Measurements from ENCODE around the gene USB1.

Gene USB1

DNA sequence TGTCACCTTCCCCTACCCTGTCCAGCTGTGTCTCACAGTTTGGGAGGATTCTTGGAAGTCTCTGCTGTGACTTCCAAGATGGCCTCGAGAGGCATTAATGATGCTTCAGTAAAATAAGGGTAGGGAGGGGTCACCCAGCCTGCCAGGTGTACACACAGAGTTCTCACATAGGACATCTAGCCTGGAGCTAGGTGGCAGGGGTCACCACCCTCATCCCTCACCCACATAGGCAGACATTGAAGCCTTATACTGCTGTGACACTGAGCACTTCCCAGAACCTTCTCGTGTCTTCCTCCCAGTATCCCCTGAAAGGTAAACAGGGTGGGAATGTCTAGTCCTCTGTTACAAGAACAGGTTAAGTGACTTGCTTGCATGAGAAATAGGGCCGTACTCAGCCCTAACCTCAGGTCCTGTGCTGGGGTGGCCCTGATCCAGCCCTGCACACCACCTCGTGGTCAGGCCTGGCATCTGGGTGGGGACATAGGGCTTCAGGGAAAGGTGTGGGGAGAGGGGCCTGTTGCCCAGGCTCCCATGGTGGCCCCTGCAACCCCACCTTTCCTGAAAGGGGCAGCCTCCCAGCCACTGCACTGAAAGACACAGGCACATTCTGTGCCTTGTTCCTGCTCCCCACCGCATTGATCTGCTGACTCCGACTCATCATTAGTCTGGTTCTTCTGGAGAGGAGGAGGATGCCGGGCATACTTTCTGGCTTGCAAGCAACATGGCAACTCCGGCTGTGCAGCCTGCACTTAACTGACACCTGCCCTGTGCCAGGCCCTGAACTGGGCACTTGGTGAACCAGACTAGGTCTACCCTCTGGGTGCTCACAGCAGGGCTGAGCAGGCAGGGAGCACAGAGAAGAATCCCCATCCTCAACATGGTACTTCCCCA lies 20.7 kb downstream of the USB1 start:
- DNase-seq (ENCODE audit: insufficient read length, low spot score), result no peak
- no peak for FAIRE-seq
- TF ChIP-seq TAF1 (IDR thresholded peaks at IDR 0.05; ENCODE audit: low read depth, low read length), result no peak
- no peak for TF ChIP-seq POU2F2 (IDR thresholded peaks at IDR 0.05; ENCODE audit: low read depth, low read length)
- TF ChIP-seq POLR2AphosphoS5 (IDR thresholded peaks at IDR 0.05; ENCODE audit: low read depth, low read length), result no peak
- TF ChIP-seq PAX5 (IDR thresholded peaks at IDR 0.05; ENCODE audit: insufficient read depth, low read length, severe bottlenecking), result no peak
- no peak for TF ChIP-seq SPI1 (IDR thresholded peaks at IDR 0.05; ENCODE audit: low read depth, low read length)
- no peak for TF ChIP-seq POLR2A (IDR thresholded peaks at IDR 0.05; ENCODE audit: low read depth, low read length)

- no peak for DNase-seq (ENCODE audit: insufficient read length, low spot score)
- no peak for TF ChIP-seq POLR2AphosphoS5 (IDR thresholded peaks at IDR 0.05; ENCODE audit: low read depth, low read length)
- no peak for TF ChIP-seq POLR2A (IDR thresholded peaks at IDR 0.05; ENCODE audit: low read depth, low read length)
- no peak for TF ChIP-seq PAX5 (IDR thresholded peaks at IDR 0.05; ENCODE audit: insufficient read depth, low read length, severe bottlenecking)
- TF ChIP-seq TAF1 (IDR thresholded peaks at IDR 0.05; ENCODE audit: low read depth, low read length), result no peak
- TF ChIP-seq SPI1 (IDR thresholded peaks at IDR 0.05; ENCODE audit: low read depth, low read length), result no peak
- no peak for TF ChIP-seq POU2F2 (IDR thresholded peaks at IDR 0.05; ENCODE audit: low read depth, low read length)
- no peak for FAIRE-seq
Observed at GRCh38 chr16:58022601-58023371, 21.6 kb downstream of the USB1 start.

DNA sequence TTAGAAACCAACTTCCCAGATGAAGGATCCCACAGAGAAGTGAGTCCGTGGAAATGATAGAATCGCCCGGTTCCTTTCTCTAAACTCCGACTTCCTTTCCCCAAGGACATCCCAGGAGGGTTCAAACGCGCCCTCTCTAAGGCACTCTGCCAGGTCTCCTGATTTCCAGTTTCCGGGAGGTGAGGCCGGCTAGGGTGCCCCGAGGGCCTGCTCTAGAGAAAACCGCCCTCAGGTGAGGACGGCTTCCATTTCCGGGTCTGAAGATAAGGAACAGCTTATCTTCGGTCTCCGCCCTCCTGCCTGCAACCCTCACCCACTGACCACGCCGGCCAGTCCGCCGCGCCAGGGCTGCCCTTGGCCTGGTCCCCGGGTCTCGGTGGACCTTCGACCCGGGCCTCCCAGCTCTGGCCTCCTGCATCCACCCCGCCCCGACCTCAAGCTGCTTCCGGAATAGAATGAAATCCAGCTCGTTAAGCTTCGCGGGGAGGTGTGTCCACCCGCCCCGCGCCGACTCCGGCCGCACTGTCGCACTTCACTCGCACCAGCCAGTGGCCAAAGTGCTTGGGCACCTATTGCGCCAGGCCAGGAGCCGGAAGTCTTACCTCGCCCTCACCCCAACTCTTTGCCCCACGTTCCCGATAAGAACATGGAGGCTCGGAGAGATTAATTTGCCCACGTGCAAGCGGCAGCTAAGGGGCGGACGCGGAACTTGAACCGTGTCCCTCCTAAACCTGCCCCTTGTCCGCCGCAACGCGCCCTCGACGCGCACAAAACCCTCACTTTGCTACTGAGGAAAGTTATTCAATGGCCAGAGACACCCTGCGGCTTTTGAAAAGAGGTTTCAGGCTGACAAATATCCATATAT lies 23.5 kb downstream of the USB1 start:
- FAIRE-seq (no peak), DNase-seq (ENCODE audit: insufficient read length, low spot score) (no peak)
- TF ChIP-seq TAF1 (IDR thresholded peaks at IDR 0.05; ENCODE audit: low read depth, low read length), result no peak
- TF ChIP-seq PAX5 (IDR thresholded peaks at IDR 0.05; ENCODE audit: insufficient read depth, low read length, severe bottlenecking), result no peak
- no peak for TF ChIP-seq SPI1 (IDR thresholded peaks at IDR 0.05; ENCODE audit: low read depth, low read length)
- TF ChIP-seq POLR2AphosphoS5 (IDR thresholded peaks at IDR 0.05; ENCODE audit: low read depth, low read length), result no peak
- no peak for TF ChIP-seq POU2F2 (IDR thresholded peaks at IDR 0.05; ENCODE audit: low read depth, low read length)
- TF ChIP-seq POLR2A (IDR thresholded peaks at IDR 0.05; ENCODE audit: low read depth, low read length), result no peak

DNA sequence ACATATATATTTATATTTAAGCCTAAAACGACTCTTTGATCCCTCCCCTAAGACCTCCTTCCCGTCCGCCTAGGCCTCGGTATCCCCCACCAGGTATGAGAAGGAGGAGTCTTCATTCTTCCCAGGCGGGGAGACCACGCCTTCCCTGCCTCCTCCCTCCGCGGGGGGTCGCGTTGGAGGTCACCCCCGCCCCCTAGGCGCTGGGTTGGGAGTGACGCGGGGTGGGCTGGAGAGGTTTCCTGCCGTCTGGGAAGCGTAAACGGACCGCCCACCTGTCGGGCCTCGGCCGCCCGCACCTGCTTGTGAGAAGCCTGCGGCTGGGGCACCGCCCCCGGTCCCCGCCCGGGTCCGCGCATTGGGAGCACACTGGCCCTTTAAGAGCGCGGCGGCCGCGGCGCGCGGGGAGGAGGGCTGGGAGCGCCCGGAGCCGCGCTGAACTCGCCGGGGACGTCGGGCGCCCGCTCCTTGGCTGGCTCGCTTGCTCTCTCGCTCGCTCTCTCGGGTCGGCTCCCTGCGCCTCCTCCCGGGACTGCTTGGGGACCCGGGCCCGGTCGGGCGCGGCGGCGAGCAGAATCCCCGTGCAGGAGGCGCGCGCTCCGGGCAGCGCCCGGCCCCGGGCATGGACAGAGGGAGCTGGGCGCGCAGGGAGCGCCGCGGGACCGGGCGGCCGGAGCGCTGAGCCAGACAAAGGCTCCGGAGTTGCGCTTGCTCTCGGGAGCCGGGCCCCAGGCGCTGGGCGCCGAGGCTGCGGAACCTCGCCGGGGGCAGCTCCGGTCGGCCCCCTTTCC lies 24.3 kb downstream of the USB1 start, which contains the start of gene MMP15:
Gene MMP15 (plus strand): TSS at position 404 of the 788 bp plus-strand sequence. CDS start 597 bp downstream, outside the sequence.
- TF ChIP-seq SPI1 (IDR thresholded peaks at IDR 0.05; ENCODE audit: low read depth, low read length) (no peak), PAX5 (IDR thresholded peaks at IDR 0.05; ENCODE audit: insufficient read depth, low read length, severe bottlenecking) (no peak), POLR2AphosphoS5 (IDR thresholded peaks at IDR 0.05; ENCODE audit: low read depth, low read length) (no peak), POLR2A (IDR thresholded peaks at IDR 0.05; ENCODE audit: low read depth, low read length) (no peak), TAF1 (IDR thresholded peaks at IDR 0.05; ENCODE audit: low read depth, low read length) (no peak), POU2F2 (IDR thresholded peaks at IDR 0.05; ENCODE audit: low read depth, low read length) (no peak)
- FAIRE-seq (peak; percentile 73), DNase-seq (ENCODE audit: insufficient read length, low spot score) (peak; percentile 79)

GRCh38 chr16:58026139-58026704 lies 25.0 kb downstream of the USB1 start:
- no peak for FAIRE-seq
- TF ChIP-seq POU2F2 (IDR thresholded peaks at IDR 0.05; ENCODE audit: low read depth, low read length), result no peak
- no peak for TF ChIP-seq SPI1 (IDR thresholded peaks at IDR 0.05; ENCODE audit: low read depth, low read length)
- DNase-seq (ENCODE audit: insufficient read length, low spot score), result no peak

DNA sequence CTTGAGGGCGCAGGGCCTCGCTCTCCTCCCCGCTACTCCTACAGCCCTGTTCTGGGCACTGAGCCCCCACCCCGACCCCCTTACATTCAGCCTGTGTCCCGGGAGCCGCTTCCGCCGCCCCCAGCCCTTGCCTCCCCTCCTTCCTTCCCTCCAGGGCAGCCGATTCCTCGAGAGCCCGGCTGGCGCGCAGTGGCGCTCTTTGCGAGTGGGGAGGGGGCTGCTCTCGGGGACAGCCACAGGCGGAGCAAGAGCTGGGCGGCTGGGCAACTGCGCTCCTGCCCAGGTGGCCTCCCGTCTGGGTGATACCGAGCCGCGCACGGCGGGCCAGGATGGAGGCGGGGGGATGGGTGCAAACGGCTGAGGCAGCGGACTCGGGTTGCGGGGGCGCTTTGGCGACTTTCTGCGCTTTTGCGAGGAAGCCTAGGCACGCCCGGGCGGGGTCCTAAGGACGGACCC lies 25.5 kb downstream of the USB1 start:
- no peak for DNase-seq (ENCODE audit: insufficient read length, low spot score)
- no peak for FAIRE-seq
- no peak for TF ChIP-seq TAF1 (IDR thresholded peaks at IDR 0.05; ENCODE audit: low read depth, low read length)
- no peak for TF ChIP-seq POLR2AphosphoS5 (IDR thresholded peaks at IDR 0.05; ENCODE audit: low read depth, low read length)
- no peak for TF ChIP-seq POLR2A (IDR thresholded peaks at IDR 0.05; ENCODE audit: low read depth, low read length)
- TF ChIP-seq SPI1 (IDR thresholded peaks at IDR 0.05; ENCODE audit: low read depth, low read length), result no peak
- no peak for TF ChIP-seq PAX5 (IDR thresholded peaks at IDR 0.05; ENCODE audit: insufficient read depth, low read length, severe bottlenecking)
- no peak for TF ChIP-seq POU2F2 (IDR thresholded peaks at IDR 0.05; ENCODE audit: low read depth, low read length)

GRCh38 chr16:58027161-58027915 lies 26.1 kb downstream of the USB1 start:
- no peak for TF ChIP-seq POU2F2 (IDR thresholded peaks at IDR 0.05; ENCODE audit: low read depth, low read length)
- TF ChIP-seq PAX5 (IDR thresholded peaks at IDR 0.05; ENCODE audit: insufficient read depth, low read length, severe bottlenecking), result no peak
- TF ChIP-seq POLR2A (IDR thresholded peaks at IDR 0.05; ENCODE audit: low read depth, low read length), result no peak
- no peak for TF ChIP-seq TAF1 (IDR thresholded peaks at IDR 0.05; ENCODE audit: low read depth, low read length)
- TF ChIP-seq SPI1 (IDR thresholded peaks at IDR 0.05; ENCODE audit: low read depth, low read length), result no peak
- TF ChIP-seq POLR2AphosphoS5 (IDR thresholded peaks at IDR 0.05; ENCODE audit: low read depth, low read length), result no peak
- DNase-seq (ENCODE audit: insufficient read length, low spot score) (no peak), FAIRE-seq (no peak)
